GM18519 (cell line): ENCODE measurements around the gene SMYD4.
"Not testable (repeated sequence)": the region's sequence is repeated elsewhere in the genome, so short reads cannot be mapped to it uniquely, and the experiment has no call there.

ENCODE experiments used
- ATAC-seq: cut with Tn5 transposase; IDR thresholded peaks from one replicate; pipeline ENCODE4 v1.9.1; 2021; ENCODE audit warnings: mild to moderate bottlenecking, moderate library complexity; ENCODE audit not compliant: unreplicated experiment, low FRiP score

Gene SMYD4

DNA sequence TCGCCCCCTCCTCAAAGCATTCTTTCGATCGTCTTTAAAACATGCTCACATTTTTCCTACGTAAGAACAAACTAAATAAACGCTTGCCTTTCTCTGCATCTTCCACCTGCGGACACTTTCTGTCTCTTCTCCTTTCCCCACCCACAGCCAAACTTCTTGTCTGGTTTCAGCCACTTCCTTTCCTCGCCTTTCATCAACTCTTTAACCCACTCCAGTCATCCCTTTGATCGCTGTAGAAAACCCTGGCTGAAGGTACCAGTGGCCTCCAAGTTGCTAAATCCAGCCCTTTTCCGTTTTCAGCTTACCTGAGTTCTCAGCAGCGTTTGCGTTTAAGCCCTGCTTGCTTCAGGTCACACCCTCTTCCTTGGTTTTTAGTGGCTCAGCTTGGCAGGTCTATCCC lies 586 bp upstream of the SMYD4 start:
- ATAC-seq = no peak

GRCh38 chr17:1829216-1829591 lies 498 bp downstream of the SMYD4 start:
- no peak for ATAC-seq

- no peak for ATAC-seq
These were observed 9.0 kb downstream of the SMYD4 start for GRCh38 chr17:1820528-1821252.

- no peak for ATAC-seq
These were observed 16.6 kb downstream of the SMYD4 start for GRCh38 chr17:1813088-1813487.

DNA sequence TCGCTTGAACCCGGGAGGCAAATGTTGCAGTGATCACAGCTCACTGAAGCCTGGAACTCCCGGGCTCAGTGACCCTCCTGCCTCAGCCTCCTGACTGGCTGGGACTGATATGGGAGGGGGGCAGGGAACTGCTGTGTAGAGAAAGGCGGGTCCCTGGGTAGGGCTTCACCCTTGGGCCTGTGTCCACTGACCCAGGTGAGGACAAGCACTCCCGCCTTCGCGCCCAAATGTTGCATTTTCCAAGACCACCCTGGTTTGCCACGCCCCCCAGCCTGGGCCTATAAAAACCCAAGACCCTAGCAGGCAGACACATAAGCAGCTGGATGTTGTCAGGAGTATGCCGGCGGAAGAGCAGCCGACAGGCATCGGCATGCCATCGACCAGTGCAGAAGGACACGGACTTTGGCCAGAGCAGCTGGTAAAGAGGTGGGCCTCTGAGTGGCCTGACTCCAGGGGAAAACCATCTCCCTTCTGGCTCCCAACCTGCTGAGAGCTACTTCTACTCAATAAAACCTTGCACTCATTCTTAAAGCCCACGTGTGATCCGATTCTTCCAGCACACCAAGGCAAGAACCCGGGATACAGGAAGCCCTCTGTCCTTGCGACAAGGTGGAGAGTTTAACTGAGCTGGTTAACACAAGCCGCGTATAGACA lies 19.1 kb downstream of the SMYD4 start:
- no peak for ATAC-seq

GRCh38 chr17:1809815-1810214 lies 19.9 kb downstream of the SMYD4 start:
- ATAC-seq = not testable (repeated sequence)

GRCh38 chr17:1808644-1809043 lies 21.1 kb downstream of the SMYD4 start:
- no peak for ATAC-seq

DNA sequence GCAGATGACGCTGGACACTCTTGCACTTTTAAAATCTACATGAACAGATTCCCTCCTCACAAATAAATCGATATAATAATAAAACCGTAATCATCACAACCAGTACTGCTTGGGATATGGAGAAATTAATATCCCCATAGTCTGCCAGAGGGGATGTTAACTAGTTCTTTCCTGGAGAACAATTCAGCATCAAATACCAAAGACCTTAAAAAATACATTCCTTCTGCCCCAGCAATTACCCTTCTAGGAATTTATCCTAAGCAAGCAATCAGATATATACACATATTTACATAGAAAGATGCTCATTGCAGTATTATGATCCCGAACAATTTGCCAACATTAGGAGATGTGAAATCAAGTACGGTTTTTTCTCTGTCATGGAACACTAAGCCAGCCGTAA lies 21.8 kb downstream of the SMYD4 start:
- ATAC-seq = no peak

- no peak for ATAC-seq
These were observed 26.4 kb downstream of the SMYD4 start for GRCh38 chr17:1803280-1803679.

- ATAC-seq = no peak
These were observed 27.3 kb downstream of the SMYD4 start for GRCh38 chr17:1802429-1802828.

GRCh38 chr17:1800712-1801111 lies 29.0 kb downstream of the SMYD4 start:
- ATAC-seq = no peak

GRCh38 chr17:1800240-1800639 lies 29.5 kb downstream of the SMYD4 start:
- no peak for ATAC-seq

- ATAC-seq = not testable (repeated sequence)
These were observed 31.9 kb downstream of the SMYD4 start for GRCh38 chr17:1797846-1798245.

- no peak for ATAC-seq
These were observed 32.4 kb downstream of the SMYD4 start for GRCh38 chr17:1797323-1797722.

GRCh38 chr17:1796800-1797199 lies 32.9 kb downstream of the SMYD4 start:
- no peak for ATAC-seq

DNA sequence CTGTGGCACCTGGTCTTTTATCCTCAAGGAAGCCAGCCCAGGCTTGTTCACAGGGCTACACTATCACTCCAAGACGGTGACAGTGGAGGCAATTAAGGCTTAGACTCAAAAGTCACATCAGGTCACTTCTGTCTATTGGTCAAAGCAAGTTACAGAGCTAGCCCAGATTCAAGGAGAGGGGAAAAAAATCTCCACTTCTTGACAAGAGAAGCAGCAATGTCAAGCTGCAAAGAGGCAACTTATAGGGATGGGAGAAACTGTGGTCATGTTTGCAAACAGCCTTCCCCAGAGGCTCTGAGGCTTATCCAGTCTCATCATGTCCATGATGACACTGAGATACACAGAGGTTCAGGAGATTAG lies 36.3 kb downstream of the SMYD4 start:
- ATAC-seq = no peak

GRCh38 chr17:1792495-1793446 lies 36.9 kb downstream of the SMYD4 start:
- no peak for ATAC-seq

DNA sequence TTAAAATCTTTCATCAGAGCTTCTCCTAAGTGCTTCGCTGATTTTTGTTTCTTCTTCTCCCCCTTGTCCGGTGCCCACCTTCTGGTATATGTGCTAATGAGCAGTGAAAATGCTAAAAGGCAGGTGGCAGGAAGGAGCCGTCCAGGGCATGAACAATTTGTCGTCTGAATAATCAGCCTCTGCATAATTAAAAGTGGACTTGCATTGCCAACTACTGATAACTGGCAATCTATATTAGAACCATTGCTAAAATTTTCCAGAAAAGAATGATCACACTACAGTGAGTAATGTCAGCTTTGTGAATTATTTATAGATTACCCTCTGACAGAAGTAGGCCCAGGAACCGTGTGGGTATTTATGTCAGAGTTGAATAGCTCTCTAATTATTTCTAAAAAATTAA lies 39.8 kb downstream of the SMYD4 start:
- ATAC-seq = no peak

DNA sequence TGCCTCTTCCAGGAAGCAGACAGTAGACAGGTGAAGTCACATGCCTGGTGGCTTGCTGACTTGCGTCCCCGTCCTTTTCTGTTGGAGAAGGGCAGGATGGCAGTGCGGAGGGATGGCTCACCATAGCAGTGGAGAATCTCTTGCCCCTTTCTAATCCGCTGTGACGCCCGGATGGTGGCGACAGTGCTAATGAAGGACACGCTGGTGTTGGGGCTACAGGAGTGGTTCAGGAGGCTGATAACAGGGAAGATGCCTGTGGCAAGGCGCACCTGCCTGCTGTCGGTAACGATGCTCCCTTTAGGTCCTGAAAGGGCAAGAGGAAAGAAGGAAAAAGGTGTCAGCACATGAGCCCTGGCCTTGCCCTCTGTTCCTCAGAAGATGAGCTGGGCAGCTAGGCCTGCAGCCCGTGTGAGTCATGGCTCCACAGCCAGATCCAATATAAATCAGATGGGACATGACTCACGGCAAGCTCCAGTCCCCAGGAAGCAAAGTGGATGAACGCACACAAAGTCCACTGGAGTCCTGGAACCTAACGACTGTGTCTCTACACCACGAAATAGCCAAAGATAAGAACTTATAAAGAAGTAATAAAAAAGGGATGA lies 42.3 kb downstream of the SMYD4 start:
- no peak for ATAC-seq

DNA sequence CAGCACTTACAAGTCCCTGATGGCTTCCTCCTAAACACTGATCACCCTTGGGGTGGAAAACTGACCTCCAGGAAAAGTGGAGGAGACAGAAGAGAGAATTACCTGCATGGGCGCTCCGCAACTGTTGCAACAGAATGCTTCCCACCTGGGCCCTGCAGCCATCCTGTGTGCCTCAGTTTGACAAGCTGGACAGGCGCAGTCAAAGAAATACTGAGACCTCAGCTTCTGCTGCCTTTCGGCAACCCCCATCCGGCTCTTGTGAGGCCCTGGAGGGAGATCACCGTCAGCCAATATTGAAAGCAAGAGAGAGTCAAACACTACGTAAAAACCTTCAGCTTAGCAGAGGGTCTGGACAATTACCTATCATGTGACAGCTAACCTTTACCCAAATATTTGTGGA lies 43.0 kb downstream of the SMYD4 start:
- ATAC-seq = no peak

- ATAC-seq = no peak
These were observed 43.8 kb downstream of the SMYD4 start for GRCh38 chr17:1785930-1786329.
